Nephron (organoid): ENCODE measurements around the gene STPG4.

ENCODE experiments used
- H3K27ac Mint-ChIP-seq, 3 experiments: 2 replicates each; pipeline ENCODE4 v1.8.0; 2020; ENCODE audit warnings: mixed read lengths in 3 of 3, mild to moderate bottlenecking in 2 of 3, moderate library complexity in 1 of 3
- H3K27me3 Mint-ChIP-seq: 2 replicates; pipeline ENCODE4 v1.8.0; 2021; ENCODE audit warnings: low read depth, mild to moderate bottlenecking, moderate library complexity, mixed read lengths
- H3K36me3 Mint-ChIP-seq: 2 replicates; pipeline ENCODE4 v1.8.0; 2020; ENCODE audit warnings: low read depth, mixed read lengths
- H3K4me1 Mint-ChIP-seq: 2 replicates; pipeline ENCODE4 v1.8.0; 2020; ENCODE audit warnings: mixed read lengths
- H3K4me3 Mint-ChIP-seq, 3 experiments: 2 replicates each; pipeline ENCODE4 v1.8.0; 2020; ENCODE audit warnings: mild to moderate bottlenecking in 3 of 3, mixed read lengths in 3 of 3, moderate library complexity in 2 of 3
- H3K9me3 Mint-ChIP-seq: 2 replicates; pipeline ENCODE4 v1.8.0; 2020; ENCODE audit warnings: mixed read lengths
- CTCF ChIP-seq, 3 experiments: fragments of 200-600 bp; sonication (generic); IDR thresholded peaks; one replicate each; pipeline ENCODE4 v1.5.0; 2021; ENCODE audit warnings: antibody characterized with exemption in 3 of 3; ENCODE audit not compliant: unreplicated experiment in 3 of 3

Gene STPG4

GRCh38 chr2:47079515-47080412 is 75.3 kb downstream of the STPG4 start:
- Mint-ChIP-seq H3K36me3 (no peaks in the 10 kb centered on the region), H3K27me3 (no peaks in the 10 kb centered on the region), H3K27ac (no peak overlapping the region), H3K9me3 (no peaks in the 10 kb centered on the region), H3K4me1 (peaks cover 38% of the 10 kb centered on the region), H3K4me3 (no peak overlapping the region)
- no peak for TF ChIP-seq CTCF (IDR thresholded peaks at IDR 0.05; ENCODE audit: unreplicated experiment in 3 of 3)

GRCh38 chr2:47078541-47079482 is 76.3 kb downstream of the STPG4 start:
- H3K9me3 Mint-ChIP-seq, result no peaks in the 10 kb centered on the region
- H3K4me1 Mint-ChIP-seq, result peaks cover 33% of the 10 kb centered on the region
- no peak overlapping the region for H3K4me3 Mint-ChIP-seq
- H3K27me3 Mint-ChIP-seq, result no peaks in the 10 kb centered on the region
- H3K27ac Mint-ChIP-seq, result peak overlapping the region in 1 of 3 experiments; percentile 56
- no peaks in the 10 kb centered on the region for H3K36me3 Mint-ChIP-seq
- no peak for TF ChIP-seq CTCF (IDR thresholded peaks at IDR 0.05; ENCODE audit: unreplicated experiment in 3 of 3)

- H3K9me3 Mint-ChIP-seq, result no peaks in the 10 kb centered on the region
- peaks cover 37% of the 10 kb centered on the region for H3K4me1 Mint-ChIP-seq
- TF ChIP-seq CTCF (IDR thresholded peaks at IDR 0.05; ENCODE audit: unreplicated experiment in 3 of 3), result no peak
- peak overlapping the region in 1 of 3 experiments; percentile 46 for H3K27ac Mint-ChIP-seq
- H3K36me3 Mint-ChIP-seq, result no peaks in the 10 kb centered on the region
- H3K27me3 Mint-ChIP-seq, result no peaks in the 10 kb centered on the region
- no peak overlapping the region for H3K4me3 Mint-ChIP-seq
Observed at GRCh38 chr2:47077442-47078117, 77.5 kb downstream of the STPG4 start.

GRCh38 chr2:47076586-47077441 is 78.3 kb downstream of the STPG4 start:
- no peak overlapping the region for H3K4me3 Mint-ChIP-seq
- H3K9me3 Mint-ChIP-seq, result no peaks in the 10 kb centered on the region
- peaks cover 2% of the 10 kb centered on the region for H3K36me3 Mint-ChIP-seq
- H3K27ac Mint-ChIP-seq, result peak overlapping the region; percentile 65 to 75 (median 65)
- no peaks in the 10 kb centered on the region for H3K27me3 Mint-ChIP-seq
- peaks cover 45% of the 10 kb centered on the region for H3K4me1 Mint-ChIP-seq
- TF ChIP-seq CTCF (IDR thresholded peaks at IDR 0.05; ENCODE audit: unreplicated experiment in 3 of 3), result no peak

- TF ChIP-seq CTCF (IDR thresholded peaks at IDR 0.05; ENCODE audit: unreplicated experiment in 3 of 3), result no peak
- Mint-ChIP-seq H3K4me1 (peaks cover 46% of the 10 kb centered on the region), H3K27ac (peak overlapping the region in 2 of 3 experiments; percentile 65 to 75), H3K4me3 (no peak overlapping the region), H3K27me3 (no peaks in the 10 kb centered on the region), H3K36me3 (peaks cover 7% of the 10 kb centered on the region), H3K9me3 (no peaks in the 10 kb centered on the region)
Observed at GRCh38 chr2:47076126-47076506, 79.0 kb downstream of the STPG4 start.
